ENCODE results near the gene ANO3.

Gene ANO3

DNA sequence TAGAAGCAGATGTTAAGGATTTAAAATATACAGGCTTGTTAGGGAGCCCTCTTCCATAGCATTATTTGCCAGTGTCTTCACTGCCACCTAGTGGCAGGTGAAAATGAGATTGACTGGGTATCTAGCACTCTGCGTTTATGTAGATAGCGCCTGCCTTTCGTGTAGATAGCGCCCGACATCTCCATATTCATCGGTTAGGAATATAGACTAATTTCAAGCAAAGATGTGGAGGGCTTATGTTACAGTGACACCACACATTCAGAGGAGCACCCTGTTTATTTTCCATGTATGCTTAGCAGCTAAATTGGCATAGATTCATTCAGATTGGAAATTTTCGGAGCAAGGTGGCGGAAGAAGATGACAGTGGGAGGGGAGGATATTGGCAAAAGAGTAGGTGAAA lies 318.0 kb downstream of the ANO3 start:
- no peak for DNase-seq

DNA sequence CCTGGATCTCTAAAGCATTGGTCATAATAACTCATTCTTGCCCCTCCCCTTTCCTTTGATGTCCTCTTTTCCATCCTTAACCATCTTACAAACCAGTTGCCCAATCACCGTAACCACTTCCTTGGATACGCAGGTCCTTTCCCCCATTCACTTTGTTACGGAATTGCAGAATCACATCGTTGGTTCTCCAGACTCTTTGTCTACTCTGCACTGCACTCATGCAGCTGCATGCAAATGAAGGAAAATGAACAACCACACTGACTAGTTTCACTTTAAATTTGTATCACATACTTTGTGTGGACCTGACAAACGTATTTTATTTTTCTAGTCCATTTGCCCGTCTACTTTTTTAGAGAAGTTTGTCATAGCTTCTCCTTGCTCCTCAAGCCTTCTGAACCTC lies 320.0 kb downstream of the ANO3 start:
- DNase-seq, result no peak

- no peak for DNase-seq
Measured at GRCh38 chr11:26655287-26655686, 323.4 kb downstream of the ANO3 start.

DNA sequence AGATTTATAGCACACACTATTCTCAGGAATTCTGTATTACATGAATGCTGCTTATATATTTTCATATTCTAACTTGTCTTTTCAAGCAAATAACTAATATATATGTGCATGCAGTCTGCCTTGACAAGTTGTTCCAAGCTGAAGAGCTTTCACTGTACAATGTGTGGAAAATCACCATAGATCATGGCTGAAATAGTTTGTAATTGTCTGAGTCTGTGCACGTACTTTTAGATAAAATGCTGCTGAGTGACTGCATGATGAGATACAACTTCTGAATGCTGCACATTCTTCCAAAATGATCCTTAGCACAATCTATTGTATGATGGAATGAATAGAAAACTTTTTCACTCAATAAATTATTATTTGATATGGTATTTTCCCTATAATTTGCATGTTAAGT lies 331.0 kb downstream of the ANO3 start:
- DNase-seq, result no peak

DNA sequence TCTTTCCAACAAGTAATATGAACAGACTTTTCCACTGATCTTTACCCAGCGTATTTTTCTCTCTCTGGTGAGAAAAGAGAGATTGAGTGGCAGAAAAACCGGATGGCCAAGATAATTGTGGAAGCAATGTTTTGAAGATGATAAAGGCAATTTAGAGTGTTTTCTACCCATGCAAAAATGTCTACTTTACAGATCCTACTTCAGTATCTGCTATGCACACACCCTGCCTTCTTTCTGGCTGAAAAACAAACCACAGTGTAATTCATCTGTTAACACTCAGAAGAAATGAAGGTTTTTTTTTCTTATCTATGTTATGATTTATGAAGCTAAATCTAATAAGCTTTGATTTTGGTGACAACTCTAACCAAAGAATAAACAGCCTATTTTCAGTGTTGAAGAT lies 333.1 kb downstream of the ANO3 start:
- no peak for DNase-seq

- no peak for DNase-seq
Measured at GRCh38 chr11:26665946-26666345, 334.0 kb downstream of the ANO3 start.

DNA sequence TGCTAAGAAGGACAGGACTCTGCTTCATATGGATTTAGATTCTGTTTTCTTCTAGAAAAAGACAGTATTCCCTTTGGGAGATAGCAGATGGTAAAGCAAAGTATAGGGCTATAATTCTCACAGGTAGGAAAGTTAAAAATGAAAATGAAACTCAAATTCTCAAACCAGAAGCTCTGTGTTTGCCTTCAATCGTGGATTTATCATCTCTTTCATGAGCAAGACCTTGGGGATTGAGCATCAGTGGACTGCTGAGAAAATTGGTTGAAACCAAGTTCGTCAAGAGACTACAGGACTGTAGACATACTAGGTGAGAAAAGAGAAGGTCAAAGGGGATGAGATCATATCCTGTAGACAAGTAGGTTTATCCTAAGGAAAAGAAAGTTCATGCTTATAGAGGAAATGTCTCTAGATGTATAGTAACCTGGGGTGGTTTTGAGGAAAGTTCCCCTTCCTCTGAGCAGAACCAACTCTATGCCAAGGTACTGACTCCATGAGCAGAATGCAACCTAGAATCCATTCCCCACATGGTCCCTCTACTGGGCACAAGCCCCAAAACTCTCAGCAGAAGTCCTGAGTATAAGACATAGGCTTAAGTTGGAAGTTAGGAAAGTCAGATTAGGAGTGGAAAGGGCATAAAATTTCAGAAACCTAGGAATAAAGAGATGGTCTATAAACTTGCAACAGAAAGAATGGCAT lies 343.5 kb downstream of the ANO3 start:
- DNase-seq, result no peak

- DNase-seq, result no peak
Measured at GRCh38 chr11:26676641-26677040, 344.7 kb downstream of the ANO3 start.

DNA sequence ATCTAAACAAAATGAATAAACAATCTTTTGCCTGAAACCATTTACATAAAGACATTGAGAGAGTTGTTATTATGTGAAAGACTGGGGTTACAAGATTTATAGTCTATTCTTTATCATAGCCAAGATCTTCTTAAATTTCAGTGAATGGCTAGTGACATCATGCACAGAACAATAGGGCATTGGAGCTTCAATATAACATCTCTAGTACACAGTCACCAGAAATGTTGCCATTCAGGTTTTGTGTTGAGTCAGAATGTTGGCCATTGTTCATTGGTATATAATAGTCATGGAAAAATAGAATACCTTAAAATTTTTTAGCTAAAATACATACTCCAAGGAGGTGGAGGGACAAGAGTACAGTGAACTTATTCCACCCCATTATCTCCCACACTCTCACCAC lies 345.6 kb downstream of the ANO3 start:
- no peak for DNase-seq

GRCh38 chr11:26687351-26687750 lies 355.4 kb downstream of the ANO3 start:
- DNase-seq, result no peak

- DNase-seq, result no peak
Measured at GRCh38 chr11:26688701-26689100, 356.8 kb downstream of the ANO3 start.

- DNase-seq, result no peak
Measured at GRCh38 chr11:26696330-26696729, 364.4 kb downstream of the ANO3 start.

GRCh38 chr11:26698224-26698623 lies 366.3 kb downstream of the ANO3 start:
- no peak for DNase-seq

DNA sequence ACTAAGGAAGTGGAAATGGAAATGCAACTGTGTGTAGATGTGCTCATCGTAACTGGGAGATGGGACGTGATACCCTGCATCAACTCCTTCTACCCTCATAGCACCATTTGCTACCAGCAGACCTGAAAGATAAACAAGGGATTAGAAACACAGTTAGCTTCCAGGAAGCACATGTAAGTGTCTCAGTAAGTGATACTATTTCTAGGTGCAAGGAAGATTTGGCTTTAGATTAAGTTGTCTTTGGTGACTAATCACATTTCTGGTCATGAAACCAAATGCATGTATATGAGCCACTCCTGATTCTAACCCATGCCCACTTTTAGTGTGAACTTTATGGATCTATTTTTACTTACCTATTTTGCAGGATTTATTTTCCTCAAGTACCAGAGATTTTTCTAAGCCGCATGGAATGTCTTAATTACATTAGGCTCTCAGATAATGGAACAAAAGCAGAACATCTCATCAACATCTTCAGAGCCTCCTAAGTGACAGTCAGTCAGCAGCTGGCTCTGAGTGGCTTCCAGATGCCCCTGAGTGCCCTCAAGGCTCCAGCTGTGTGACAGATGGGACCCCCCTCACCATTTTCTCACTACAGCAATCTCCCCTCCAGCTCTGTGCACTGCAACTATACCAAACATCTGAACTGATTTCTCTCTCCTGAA lies 368.8 kb downstream of the ANO3 start:
- no peak for DNase-seq

GRCh38 chr11:26702406-26702805 lies 370.5 kb downstream of the ANO3 start:
- no peak for DNase-seq

DNA sequence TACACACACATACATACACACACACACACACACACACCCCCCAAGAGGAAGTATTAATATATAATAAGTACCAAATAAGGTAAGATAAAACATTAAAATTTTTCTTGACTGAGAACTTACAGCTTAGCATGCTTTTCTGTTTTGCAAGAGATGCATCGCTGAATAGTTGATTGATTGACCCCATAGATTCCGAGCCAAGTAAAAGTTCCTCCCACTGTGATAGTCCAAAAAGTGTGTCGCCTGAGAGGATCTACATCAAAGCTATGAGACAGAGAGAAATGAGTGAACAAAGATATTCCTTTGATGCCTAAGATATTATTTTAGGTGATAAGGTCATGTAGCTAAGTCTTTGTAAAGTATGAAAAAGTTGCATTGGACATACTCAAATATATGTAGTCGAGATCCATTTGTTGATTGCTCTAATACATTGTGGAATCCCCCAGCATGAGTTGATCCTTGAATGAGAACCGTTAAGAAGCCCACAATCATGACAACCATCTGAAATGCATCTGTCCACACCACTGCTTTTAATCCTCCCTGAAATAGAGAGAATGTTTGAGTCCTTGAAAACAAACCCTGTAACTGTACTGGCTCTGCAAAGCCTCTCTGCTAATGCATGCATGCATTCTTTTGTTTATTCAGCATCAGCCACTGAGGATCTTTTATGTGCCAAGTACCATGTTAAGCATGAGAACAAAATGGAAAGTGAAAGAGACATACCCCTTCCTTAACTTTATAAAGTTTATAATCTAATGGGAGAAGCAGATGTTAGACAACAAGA lies 371.7 kb downstream of the ANO3 start:
- no peak for DNase-seq

GRCh38 chr11:26704249-26704648 lies 372.3 kb downstream of the ANO3 start:
- no peak for DNase-seq

- no peak for DNase-seq
Measured at GRCh38 chr11:26706181-26706580, 374.3 kb downstream of the ANO3 start.

GRCh38 chr11:26708736-26709456 lies 377.0 kb downstream of the ANO3 start:
- DNase-seq, result no peak

- DNase-seq, result no peak
Measured at GRCh38 chr11:26710489-26710888, 378.6 kb downstream of the ANO3 start.

DNA sequence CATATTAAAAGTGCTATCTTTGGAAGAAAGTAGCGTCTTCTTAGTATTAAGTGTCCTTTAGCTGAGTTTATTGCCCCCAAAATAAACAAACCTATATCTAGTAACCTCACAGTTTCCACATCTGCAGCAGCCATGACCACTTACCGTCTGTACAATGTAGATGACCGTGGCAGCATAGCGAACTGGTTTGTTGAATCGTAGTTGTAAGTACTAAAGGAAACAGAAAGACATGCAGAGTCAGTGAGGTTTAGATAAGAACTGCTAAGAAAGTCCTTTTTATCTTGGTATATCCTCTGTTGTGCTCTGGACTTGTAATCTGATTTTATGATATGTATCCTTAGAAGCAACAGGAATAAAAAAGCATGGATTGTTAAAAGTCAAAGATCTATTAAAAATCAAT lies 380.6 kb downstream of the ANO3 start:
- no peak for DNase-seq
